K562 (cell line): ENCODE data around the gene GPX7. TPM values are rescaled to one million over a fixed set of nuclear protein-coding genes. Genes with fewer than 3 reads are reported as not detected.

ENCODE experiments used
- CHD2 ChIP-seq: IDR thresholded peaks from 2 replicates; pipeline ENCODE4 v1.6.1; 2011; ENCODE audit warnings: low read depth, low read length
- DACH1 ChIP-seq: fragments of 450-650 bp; IDR thresholded peaks from 2 replicates; pipeline ENCODE4 v1.6.1; 2018; ENCODE audit not compliant: partially characterized antibody
- DDX20 ChIP-seq: fragments of 450-650 bp; IDR thresholded peaks from 2 replicates; pipeline ENCODE4 v1.6.1; 2016; ENCODE audit warnings: missing genetic modification characterization, low read depth, mild to moderate bottlenecking, missing compliant biosample characterization, moderate library complexity
- ETV1 ChIP-seq: fragments of 450-650 bp; conservative IDR thresholded peaks from 2 replicates; pipeline ENCODE4 v1.6.1; 2016; ENCODE audit warnings: missing genetic modification characterization, control low read depth, low read depth, missing compliant biosample characterization
- GATAD2B ChIP-seq: fragments of 450-650 bp; IDR thresholded peaks from 2 replicates; pipeline ENCODE4 v1.6.1; 2017; ENCODE audit warnings: mild to moderate bottlenecking, borderline replicate concordance
- JUN ChIP-seq, 2 experiments: sonication (generic) in 1 of 2; formaldehyde crosslinking in 1 of 2; IDR thresholded peaks; 2 replicates each; pipeline versions ENCODE4 v1.6.1 to v1.8.0; 2012 to 2022; ENCODE audit warnings: borderline replicate concordance in 2 of 2, mild to moderate bottlenecking in 2 of 2, improper control_type of control experiment in 1 of 2, low read depth in 1 of 2, low read length in 1 of 2, missing genetic modification reagents in 1 of 2
- MCM7 ChIP-seq, 2 experiments: fragments of 450-650 bp; IDR thresholded peaks; 2 replicates each; pipeline ENCODE4 v1.6.1; 2016 to 2018
- NR4A1 ChIP-seq, 2 experiments: fragments of 250-450 bp in 1 of 2; fragments of 450-650 bp in 1 of 2; sonication (Bioruptor Pico) in 1 of 2; IDR thresholded peaks; 2 replicates each; pipeline versions ENCODE4 v1.4.0 to v1.6.1; 2016 to 2020; ENCODE audit warnings: mild to moderate bottlenecking in 2 of 2, missing compliant biosample characterization in 1 of 2, missing genetic modification characterization in 1 of 2, moderate library complexity in 1 of 2
- RHOXF2B ChIP-seq: fragments of 250-450 bp; sonication (Bioruptor Pico); conservative IDR thresholded peaks from 2 replicates; pipeline ENCODE4 v1.5.1; 2021
- SAFB ChIP-seq: fragments of 200-400 bp; formaldehyde crosslinking; IDR thresholded peaks from 2 replicates; pipeline ENCODE4 v1.6.1; 2017; ENCODE audit warnings: low read depth, low read length, borderline replicate concordance
- SIN3A ChIP-seq, 2 experiments: fragments of 150-350 bp in 1 of 2; IDR thresholded peaks; 2 replicates each; pipeline ENCODE4 v1.6.1; 2011 to 2016; ENCODE audit warnings: borderline replicate concordance in 2 of 2, low read depth in 2 of 2, low read length in 2 of 2, mild to moderate bottlenecking in 2 of 2, moderate library complexity in 2 of 2; ENCODE audit not compliant: control insufficient read depth in 1 of 2
- SLC30A9 ChIP-seq: fragments of 250-450 bp; sonication (Bioruptor Pico); IDR thresholded peaks from 2 replicates; pipeline ENCODE4 v1.8.0; 2022; ENCODE audit warnings: mild to moderate bottlenecking, moderate library complexity
- STAG1 ChIP-seq: sonication (generic); formaldehyde crosslinking; IDR thresholded peaks from 2 replicates; pipeline ENCODE4 v1.5.0; 2020; ENCODE audit warnings: missing genetic modification reagents, borderline replicate concordance
- TARDBP ChIP-seq: fragments of 450-650 bp; IDR thresholded peaks from 2 replicates; pipeline ENCODE4 v1.6.1; 2016
- ZC3H4 ChIP-seq: sonication (generic); formaldehyde crosslinking; IDR thresholded peaks from 2 replicates; pipeline ENCODE4 v1.9.0; 2021; ENCODE audit warnings: missing genetic modification reagents, borderline replicate concordance
- ZNF217 ChIP-seq: sonication (generic); formaldehyde crosslinking; IDR thresholded peaks from 2 replicates; pipeline ENCODE4 v1.8.0; 2022; ENCODE audit warnings: mild to moderate bottlenecking, missing genetic modification reagents
- ZNF274 ChIP-seq: IDR thresholded peaks from 2 replicates; pipeline ENCODE4 v1.6.1; 2011; ENCODE audit warnings: low read depth, mild to moderate bottlenecking, low read length, moderate library complexity, borderline replicate concordance
- ZNF699 ChIP-seq: fragments of 250-450 bp; sonication (Bioruptor Pico); IDR thresholded peaks from 2 replicates; pipeline ENCODE4 v1.8.0; 2021; ENCODE audit warnings: mild to moderate bottlenecking, moderate library complexity; ENCODE audit not compliant: insufficient replicate concordance
- polyA plus RNA-seq, 8 experiments: library from polyadenylated mRNA; depleted of rRNA in 4 of 8; stranded (reverse) in 5 of 8; unstranded in 3 of 8; fragments of >200 nt; fragmentation: Nextera tagmentation in 2 of 8; fragmentation: Illumina TruSeq in 1 of 8; extraction: Ambion mirVana in 2 of 8; extraction: Trizol in 1 of 8; gene quantifications; 2 replicates each; pipeline versions ENCODE4 v1.2.1 to v1.2.3, GENCODE V29; 2011 to 2014; ENCODE audit warnings: inconsistent platforms in 1 of 8, missing spikeins in 1 of 8
- total RNA-seq, 7 experiments: library from RNA; depleted of rRNA in 6 of 7; stranded (reverse); fragments of >200 nt in 6 of 7; fragmentation: Illumina TruSeq in 2 of 7; extraction: Trizol in 2 of 7; gene quantifications; 2 replicates each; pipeline versions ENCODE4 v1.2.1 to v1.2.3, GENCODE V29; 2011 to 2021; ENCODE audit warnings: low replicate concordance in 1 of 7
- TF ChIP-seq, protein P1 (sequence below): IDR thresholded peaks from 2 replicates; pipeline ENCODE4 v1.6.1; 2011; ENCODE audit not compliant: insufficient read length; ENCODE audit errors: extremely low read depth
- TF ChIP-seq, protein P2 (sequence below), 2 experiments: fragments of 450-650 bp in 1 of 2; sonication (generic) in 1 of 2; formaldehyde crosslinking in 1 of 2; IDR thresholded peaks in 1 of 2; conservative IDR thresholded peaks in 1 of 2; 2 replicates each; pipeline versions ENCODE4 v1.6.1 to v1.8.1; 2016 to 2023; ENCODE audit warnings: mild to moderate bottlenecking in 2 of 2, moderate library complexity in 2 of 2, inconsistent platforms in 1 of 2, missing genetic modification reagents in 1 of 2
- TF ChIP-seq, protein P3 (sequence below): fragments of 250-450 bp; sonication (Bioruptor Pico); IDR thresholded peaks from 2 replicates; pipeline ENCODE4 v1.4.0; 2020; ENCODE audit warnings: mild to moderate bottlenecking, moderate library complexity

The GPX7 gene
- total and polyA plus RNA-seq, 9 of the 15 experiments (the other 6 are each of a cell fraction or from before 2014, with no cell fraction given): 0.08 TPM; not detected in 8

DNA sequence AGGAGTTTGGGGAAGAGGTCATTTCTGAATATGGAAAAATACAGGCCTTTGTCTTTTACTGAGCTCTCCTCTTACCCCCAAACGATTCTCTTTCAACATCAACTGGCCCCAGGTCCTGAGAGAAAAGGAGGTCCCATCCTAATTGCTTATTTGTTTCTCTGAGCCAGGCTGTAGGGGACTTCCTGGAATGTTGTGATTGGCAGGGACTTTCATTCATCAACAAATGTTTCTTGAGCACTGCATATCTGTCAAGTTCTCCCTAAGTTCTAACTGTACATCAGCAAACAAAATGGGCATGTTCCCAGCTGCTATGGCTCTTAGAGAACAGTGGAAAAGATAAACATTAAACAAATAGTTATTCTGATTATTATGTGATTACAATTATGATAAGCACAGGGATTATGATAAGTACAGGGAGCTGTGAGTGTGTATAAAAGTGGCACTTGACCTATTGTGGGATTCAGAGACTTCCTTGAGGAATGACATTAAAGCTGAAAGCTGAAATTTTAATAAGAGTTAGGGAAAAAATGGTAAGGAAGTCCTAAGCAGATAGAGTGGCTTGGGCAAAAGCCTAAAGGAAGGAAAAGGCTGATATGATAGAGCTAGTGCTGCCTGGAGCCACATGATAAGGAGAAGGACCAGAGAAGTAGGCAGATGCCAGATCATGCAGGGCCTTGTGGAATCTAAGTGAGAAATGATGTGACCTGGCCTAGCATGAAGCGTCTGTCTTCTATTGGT lies 11.6 kb downstream of the GPX7 start (continued):
- TF ChIP-seq JUN (IDR thresholded peaks at IDR 0.05; ENCODE audit: borderline replicate concordance, low read depth, low read length): no peak
- TF ChIP-seq JUN (CRISPR knock-in tag; IDR thresholded peaks at IDR 0.05; ENCODE audit: borderline replicate concordance): no peak
- TF ChIP-seq SLC30A9: no peak
- TF ChIP-seq ZNF699 (CRISPR knock-in tag): no peak
- no peak for TF ChIP-seq ZC3H4 (CRISPR knock-in tag)
- TF ChIP-seq GATAD2B: peak; percentile 65
- TF ChIP-seq, protein P1, sequence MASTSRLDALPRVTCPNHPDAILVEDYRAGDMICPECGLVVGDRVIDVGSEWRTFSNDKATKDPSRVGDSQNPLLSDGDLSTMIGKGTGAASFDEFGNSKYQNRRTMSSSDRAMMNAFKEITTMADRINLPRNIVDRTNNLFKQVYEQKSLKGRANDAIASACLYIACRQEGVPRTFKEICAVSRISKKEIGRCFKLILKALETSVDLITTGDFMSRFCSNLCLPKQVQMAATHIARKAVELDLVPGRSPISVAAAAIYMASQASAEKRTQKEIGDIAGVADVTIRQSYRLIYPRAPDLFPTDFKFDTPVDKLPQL: no peak
- no peak for TF ChIP-seq RHOXF2B (CRISPR knock-in tag)
- TF ChIP-seq, protein P2, sequence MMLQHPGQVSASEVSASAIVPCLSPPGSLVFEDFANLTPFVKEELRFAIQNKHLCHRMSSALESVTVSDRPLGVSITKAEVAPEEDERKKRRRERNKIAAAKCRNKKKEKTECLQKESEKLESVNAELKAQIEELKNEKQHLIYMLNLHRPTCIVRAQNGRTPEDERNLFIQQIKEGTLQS (IDR thresholded peaks at IDR 0.05): no peak; the same call in 1 of the 2 replicates
- TF ChIP-seq, protein P2 (CRISPR knock-in tag; conservative IDR thresholded peaks at IDR 0.05): no peak
- TF ChIP-seq DACH1: peak; percentile 93
- TF ChIP-seq MCM7 (IDR thresholded peaks at IDR 0.05): no peak
- TF ChIP-seq ZNF217: no peak
- TF ChIP-seq TARDBP: peak; percentile 31; the same call in 1 of the 2 replicates
- TF ChIP-seq DDX20 (tag): no peak
- TF ChIP-seq STAG1 (CRISPR knock-in tag): no peak
- TF ChIP-seq CHD2: no peak
- no peak for TF ChIP-seq SAFB
- TF ChIP-seq NR4A1 (CRISPR knock-in tag; IDR thresholded peaks at IDR 0.05): no peak
- no peak for TF ChIP-seq NR4A1 (tag; IDR thresholded peaks at IDR 0.05)
- TF ChIP-seq ETV1 (tag): peak; percentile 57
- TF ChIP-seq, protein P3, sequence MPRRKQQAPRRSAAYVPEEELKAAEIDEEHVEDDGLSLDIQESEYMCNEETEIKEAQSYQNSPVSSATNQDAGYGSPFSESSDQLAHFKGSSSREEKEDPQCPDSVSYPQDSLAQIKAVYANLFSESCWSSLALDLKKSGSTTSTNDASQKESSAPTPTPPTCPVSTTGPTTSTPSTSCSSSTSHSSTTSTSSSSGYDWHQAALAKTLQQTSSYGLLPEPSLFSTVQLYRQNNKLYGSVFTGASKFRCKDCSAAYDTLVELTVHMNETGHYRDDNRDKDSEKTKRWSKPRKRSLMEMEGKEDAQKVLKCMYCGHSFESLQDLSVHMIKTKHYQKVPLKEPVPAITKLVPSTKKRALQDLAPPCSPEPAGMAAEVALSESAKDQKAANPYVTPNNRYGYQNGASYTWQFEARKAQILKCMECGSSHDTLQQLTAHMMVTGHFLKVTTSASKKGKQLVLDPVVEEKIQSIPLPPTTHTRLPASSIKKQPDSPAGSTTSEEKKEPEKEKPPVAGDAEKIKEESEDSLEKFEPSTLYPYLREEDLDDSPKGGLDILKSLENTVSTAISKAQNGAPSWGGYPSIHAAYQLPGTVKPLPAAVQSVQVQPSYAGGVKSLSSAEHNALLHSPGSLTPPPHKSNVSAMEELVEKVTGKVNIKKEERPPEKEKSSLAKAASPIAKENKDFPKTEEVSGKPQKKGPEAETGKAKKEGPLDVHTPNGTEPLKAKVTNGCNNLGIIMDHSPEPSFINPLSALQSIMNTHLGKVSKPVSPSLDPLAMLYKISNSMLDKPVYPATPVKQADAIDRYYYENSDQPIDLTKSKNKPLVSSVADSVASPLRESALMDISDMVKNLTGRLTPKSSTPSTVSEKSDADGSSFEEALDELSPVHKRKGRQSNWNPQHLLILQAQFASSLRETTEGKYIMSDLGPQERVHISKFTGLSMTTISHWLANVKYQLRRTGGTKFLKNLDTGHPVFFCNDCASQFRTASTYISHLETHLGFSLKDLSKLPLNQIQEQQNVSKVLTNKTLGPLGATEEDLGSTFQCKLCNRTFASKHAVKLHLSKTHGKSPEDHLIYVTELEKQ: no peak
- no peak for TF ChIP-seq ZNF274
- TF ChIP-seq SIN3A (IDR thresholded peaks at IDR 0.05; ENCODE audit: borderline replicate concordance in 2 of 2, control insufficient read depth in 1 of 2, low read depth in 2 of 2, low read length in 2 of 2): no peak
